ENCODE measurements around the gene AHNAK2.

AHNAK2 gene

DNA sequence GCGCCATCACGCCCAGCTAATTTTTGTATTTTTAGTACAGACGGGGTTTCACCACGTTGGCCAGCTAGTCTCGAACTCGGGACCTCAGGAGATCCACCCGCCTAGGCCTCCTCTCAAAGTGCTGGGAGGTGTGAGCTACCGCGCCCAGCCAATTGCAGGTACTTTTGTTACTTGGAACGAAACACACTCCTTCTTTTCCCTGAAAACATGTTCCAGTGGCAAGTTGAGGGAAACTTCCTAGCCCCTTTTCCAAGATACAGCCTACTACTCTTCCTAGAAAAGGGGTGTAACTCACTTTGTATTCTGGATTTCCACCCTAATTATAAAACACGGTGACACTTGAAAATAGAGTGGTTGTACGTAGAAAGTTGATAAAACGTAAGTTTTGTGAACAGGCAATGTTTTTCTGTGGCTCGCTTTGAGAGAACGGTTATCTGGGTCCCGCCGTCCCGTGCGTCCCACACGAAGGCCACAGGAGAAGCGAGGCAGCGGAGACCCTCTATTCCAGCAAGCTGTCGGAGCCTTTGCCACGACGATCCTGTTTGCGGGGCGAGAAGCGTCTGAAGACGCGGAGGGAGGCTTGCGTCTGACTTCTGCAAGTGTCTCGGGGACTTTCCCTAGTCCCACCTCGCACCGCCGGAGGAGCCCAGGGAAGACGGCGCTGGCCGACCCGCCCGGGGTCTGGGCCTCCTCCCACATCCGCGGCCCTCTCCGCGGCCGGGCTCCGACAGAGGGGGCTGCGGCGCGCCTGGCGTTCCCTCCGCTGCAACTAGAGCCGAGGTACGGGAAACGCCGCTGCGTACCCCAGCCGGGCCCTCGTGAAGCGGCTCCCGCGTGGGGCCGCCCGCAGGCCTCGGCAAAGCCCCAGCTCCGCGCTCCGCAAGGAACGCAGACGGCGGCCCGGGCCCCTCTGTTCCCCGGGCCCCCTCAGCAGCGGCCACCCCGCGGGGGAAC, 42.0 kb upstream of the AHNAK2 start:
- TF ChIP-seq JUND (IDR thresholded peaks at IDR 0.05; ENCODE audit: low read depth) = no peak
- no peak for DNase-seq (ENCODE audit: low read depth in 1 of 2, low spot score in 1 of 2)
- in situ Hi-C loops (cut with HindIII; ENCODE audit: low pct_unique_long_range_greater_than_20kb, low sequenced_read_pairs) = no loop called here

GRCh38 chr14:105018414-105018813, 40.2 kb upstream of the AHNAK2 start:
- in situ Hi-C loops (cut with HindIII; ENCODE audit: low pct_unique_long_range_greater_than_20kb, low sequenced_read_pairs) = no loop called here
- no peak for TF ChIP-seq JUND (IDR thresholded peaks at IDR 0.05; ENCODE audit: low read depth)
- no peak for DNase-seq (ENCODE audit: low read depth in 1 of 2, low spot score in 1 of 2)

DNA sequence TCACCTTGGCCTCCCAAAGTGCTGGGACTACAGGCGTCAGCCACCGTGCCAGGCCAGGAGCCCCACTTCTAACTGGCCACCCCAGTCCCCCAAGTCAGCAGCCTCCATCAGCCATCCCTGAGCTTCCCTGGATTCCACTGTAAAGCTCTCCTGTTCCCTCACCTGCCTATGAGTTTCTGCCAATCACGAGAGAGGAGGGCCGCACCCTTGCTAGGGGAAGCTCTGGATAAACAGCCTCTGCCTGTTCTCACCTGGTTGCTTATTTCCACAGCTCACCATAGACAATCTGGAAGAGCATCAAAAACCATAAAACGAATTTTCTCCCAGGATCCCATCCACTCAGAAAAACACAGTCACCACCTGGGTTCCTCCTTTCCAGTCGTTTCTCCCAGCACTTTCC, 37.7 kb upstream of the AHNAK2 start:
- in situ Hi-C loops (cut with HindIII; ENCODE audit: low pct_unique_long_range_greater_than_20kb, low sequenced_read_pairs) = no loop called here
- peak in 1 of 2 experiments; percentile 81 for DNase-seq (ENCODE audit: low read depth in 1 of 2, low spot score in 1 of 2)
- no peak for TF ChIP-seq JUND (IDR thresholded peaks at IDR 0.05; ENCODE audit: low read depth)

GRCh38 chr14:105015242-105015641, 37.1 kb upstream of the AHNAK2 start:
- DNase-seq (ENCODE audit: low read depth in 1 of 2, low spot score in 1 of 2) = no peak
- in situ Hi-C loops (cut with HindIII; ENCODE audit: low pct_unique_long_range_greater_than_20kb, low sequenced_read_pairs) = no loop called here
- TF ChIP-seq JUND (IDR thresholded peaks at IDR 0.05; ENCODE audit: low read depth) = no peak

DNA sequence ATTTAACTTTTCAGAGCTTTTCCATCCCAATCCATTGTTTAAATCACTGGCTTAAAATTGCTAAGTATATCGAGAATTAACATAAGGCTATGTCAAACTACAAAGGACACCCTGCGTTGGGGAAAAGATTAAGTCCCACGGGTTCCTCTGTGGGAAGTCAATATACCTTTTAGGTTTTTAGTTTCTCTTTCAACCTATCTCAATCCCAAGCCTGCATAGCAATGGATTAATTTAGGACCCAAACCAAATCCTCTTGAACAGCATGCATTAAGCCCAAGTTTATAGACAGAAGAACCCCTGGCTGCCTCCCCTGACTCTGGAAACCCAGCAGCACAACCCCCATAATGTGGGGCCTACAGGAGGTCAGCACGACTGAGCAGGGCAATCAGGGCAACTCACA, 36.5 kb upstream of the AHNAK2 start:
- no peak for DNase-seq (ENCODE audit: low read depth in 1 of 2, low spot score in 1 of 2)
- no peak for TF ChIP-seq JUND (IDR thresholded peaks at IDR 0.05; ENCODE audit: low read depth)
- in situ Hi-C loops (cut with HindIII; ENCODE audit: low pct_unique_long_range_greater_than_20kb, low sequenced_read_pairs) = no loop called here

DNA sequence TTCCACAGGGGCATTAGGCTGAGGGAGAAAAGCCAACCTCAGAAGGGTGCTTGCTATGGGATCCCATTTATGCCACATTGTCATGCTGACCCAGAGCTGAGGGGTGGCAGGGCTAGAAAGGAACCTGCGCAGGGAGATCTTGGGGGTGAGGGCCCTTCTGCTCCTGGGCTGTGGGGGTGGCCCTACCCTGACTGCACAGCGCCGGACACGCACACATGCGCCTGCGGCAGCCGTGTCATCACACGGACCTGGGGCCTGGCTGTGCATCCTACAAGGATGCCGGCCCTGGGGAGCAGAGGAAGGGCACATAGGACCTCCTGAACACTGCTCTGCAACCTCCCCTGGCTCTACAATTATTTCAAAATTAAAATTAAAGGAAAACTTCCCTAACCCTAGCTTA, 35.9 kb upstream of the AHNAK2 start:
- TF ChIP-seq JUND (IDR thresholded peaks at IDR 0.05; ENCODE audit: low read depth) = no peak
- in situ Hi-C loops (cut with HindIII; ENCODE audit: low pct_unique_long_range_greater_than_20kb, low sequenced_read_pairs) = no loop called here
- DNase-seq (ENCODE audit: low read depth in 1 of 2, low spot score in 1 of 2) = no peak

DNA sequence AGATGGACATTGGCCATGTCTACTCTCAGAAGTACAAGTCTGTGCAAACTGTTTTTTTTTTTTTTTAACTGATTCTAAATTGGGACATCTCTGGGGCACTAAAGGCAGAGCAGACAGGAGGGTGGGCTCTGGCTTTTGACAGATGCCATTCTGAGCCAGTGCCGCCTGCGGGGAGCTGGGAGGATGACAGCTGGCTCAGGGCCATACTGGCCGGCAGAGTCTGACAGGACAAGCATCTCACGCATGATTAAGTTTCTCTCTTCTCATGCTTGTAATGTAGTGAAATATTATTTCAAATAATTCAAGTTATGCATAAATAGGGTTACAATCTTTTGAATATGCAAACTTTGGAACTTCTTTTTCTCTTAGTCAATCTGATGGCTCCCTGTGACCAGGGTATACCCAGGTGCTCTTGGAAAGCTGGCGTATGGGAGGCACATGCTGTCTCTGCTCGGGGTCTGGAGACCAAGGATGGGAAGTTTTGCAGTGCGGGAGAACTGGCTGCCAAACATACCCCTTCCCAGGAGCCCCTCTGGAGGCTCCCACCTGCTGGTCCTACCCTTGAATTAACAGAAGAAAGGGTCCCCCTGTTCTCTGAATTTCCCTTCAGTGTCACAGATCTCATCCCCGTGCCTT, 35.1 kb upstream of the AHNAK2 start:
- peak in 1 of 2 experiments; percentile 68 for DNase-seq (ENCODE audit: low read depth in 1 of 2, low spot score in 1 of 2)
- in situ Hi-C loops (cut with HindIII; ENCODE audit: low pct_unique_long_range_greater_than_20kb, low sequenced_read_pairs) = no loop called here
- no peak for TF ChIP-seq JUND (IDR thresholded peaks at IDR 0.05; ENCODE audit: low read depth)

GRCh38 chr14:105012171-105012985, 34.2 kb upstream of the AHNAK2 start:
- no peak for TF ChIP-seq JUND (IDR thresholded peaks at IDR 0.05; ENCODE audit: low read depth)
- in situ Hi-C loops (cut with HindIII; ENCODE audit: low pct_unique_long_range_greater_than_20kb, low sequenced_read_pairs) = no loop called here
- peak; percentile 71 to 76 for DNase-seq (ENCODE audit: low read depth in 1 of 2, low spot score in 1 of 2)

- in situ Hi-C loops (cut with HindIII; ENCODE audit: low pct_unique_long_range_greater_than_20kb, low sequenced_read_pairs) = no loop called here
- DNase-seq (ENCODE audit: low read depth in 1 of 2, low spot score in 1 of 2) = no peak
- no peak for TF ChIP-seq JUND (IDR thresholded peaks at IDR 0.05; ENCODE audit: low read depth)
Measured at GRCh38 chr14:105011312-105011990, 33.3 kb upstream of the AHNAK2 start.

- no peak for TF ChIP-seq JUND (IDR thresholded peaks at IDR 0.05; ENCODE audit: low read depth)
- no peak for DNase-seq (ENCODE audit: low read depth in 1 of 2, low spot score in 1 of 2)
- in situ Hi-C loops (cut with HindIII; ENCODE audit: low pct_unique_long_range_greater_than_20kb, low sequenced_read_pairs) = no loop called here
Measured at GRCh38 chr14:105010891-105011291, 32.7 kb upstream of the AHNAK2 start.

DNA sequence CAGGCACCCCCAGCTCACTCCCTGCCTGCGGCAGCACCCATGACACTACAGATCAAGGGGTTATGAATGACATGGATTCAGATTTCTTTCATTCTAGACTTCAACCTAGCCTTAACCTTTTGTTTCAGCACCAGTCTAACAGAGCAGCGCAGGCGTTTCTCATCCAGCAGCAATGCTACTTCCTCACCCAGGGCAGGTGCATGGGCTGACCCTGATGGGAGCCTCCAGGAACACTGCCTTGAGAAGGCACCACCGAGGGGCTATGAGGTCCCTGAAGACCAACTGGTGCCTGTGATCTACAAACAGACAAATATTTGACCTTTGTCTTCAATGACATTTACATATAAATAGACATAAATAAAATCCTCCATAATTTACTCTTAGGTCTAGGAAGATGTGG, 31.9 kb upstream of the AHNAK2 start:
- in situ Hi-C loops (cut with HindIII; ENCODE audit: low pct_unique_long_range_greater_than_20kb, low sequenced_read_pairs) = no loop called here
- no peak for DNase-seq (ENCODE audit: low read depth in 1 of 2, low spot score in 1 of 2)
- no peak for TF ChIP-seq JUND (IDR thresholded peaks at IDR 0.05; ENCODE audit: low read depth)

- in situ Hi-C loops (cut with HindIII; ENCODE audit: low pct_unique_long_range_greater_than_20kb, low sequenced_read_pairs) = no loop called here
- no peak for DNase-seq (ENCODE audit: low read depth in 1 of 2, low spot score in 1 of 2)
- no peak for TF ChIP-seq JUND (IDR thresholded peaks at IDR 0.05; ENCODE audit: low read depth)
Measured at GRCh38 chr14:105007593-105008264, 29.6 kb upstream of the AHNAK2 start.

All from T47D (cell line).